GM12878 (cell line): ENCODE measurements around the gene SPANXN4. TPM values are rescaled to one million over a fixed set of nuclear protein-coding genes. Genes with fewer than 3 reads are reported as not detected.

Source experiments
- ATAC-seq: fragments of 200-7000 bp; cut with Tn5 transposase; 3 replicates; pipeline ENCODE4 v1.9.1; 2020; ENCODE audit warnings: mild to moderate bottlenecking, moderate library complexity
- BruUV-seq: library from RNA; stranded (reverse); fragments of 400-500 nt; replicated peaks from 2 replicates; lab custom pipeline; 2021; lab: Mats Ljungman, UMichigan
- CTCF ChIA-PET: fragments of 300-600 bp; sonication (Branson Sonifier 250); formaldehyde crosslinking; extraction: SDS; loops from one replicate; lab custom pipeline; 2021; ENCODE audit warnings: inconsistent platforms; lab: Yijun Ruan, JAX
- POLR2A ChIA-PET: fragments of 350-600 bp; formaldehyde crosslinking; extraction: SDS; loops from one replicate; lab custom pipeline; 2021; ENCODE audit warnings: inconsistent platforms; lab: Charles Lee
- RAD21 ChIA-PET: fragments of 300-600 bp; sonication (Branson Sonifier 250); formaldehyde crosslinking; loops from one replicate; lab custom pipeline; 2023; ENCODE audit warnings: antibody characterized with exemption; ENCODE audit not compliant: unreplicated experiment; lab: Charles Lee
- SMC1A ChIA-PET: fragments of 300-600 bp; sonication (Branson Sonifier 250); formaldehyde crosslinking; loops from one replicate; lab custom pipeline; 2023; ENCODE audit not compliant: unreplicated experiment, uncharacterized antibody; lab: Charles Lee
- DNase-seq: peaks from one replicate; pipeline ENCODE4 v3.0.0-alpha.2; 2011; ENCODE audit warnings: low read depth, low spot score
- FAIRE-seq: peaks from 3 replicates; lab custom pipeline; 2011; peaks lifted over from hg19 to GRCh38; lab: Jason Lieb, UNC
- H2AFZ ChIP-seq: 2 replicates; pipeline ENCODE4 v1.6.0; 2011; ENCODE audit warnings: low read depth, low read length, control low read depth; ENCODE audit not compliant: control insufficient read depth
- H3K27ac ChIP-seq: 2 replicates; pipeline ENCODE4 v1.5.1; 2011; ENCODE audit warnings: control low read depth; ENCODE audit not compliant: control insufficient read depth, insufficient read depth
- H3K27me3 ChIP-seq, 2 experiments: replicated peaks in 1 of 2; 2 replicates each; pipeline versions ENCODE4 v1.6.0 to v1.6.1; 2011; ENCODE audit warnings: low read length in 1 of 2; ENCODE audit not compliant: control insufficient read depth in 2 of 2, insufficient read depth in 2 of 2
- H3K36me3 ChIP-seq, 2 experiments: 2 replicates each; pipeline ENCODE4 v1.5.1; 2011; ENCODE audit warnings: low read length in 1 of 2; ENCODE audit not compliant: control insufficient read depth in 2 of 2, insufficient read depth in 2 of 2
- H3K4me1 ChIP-seq: 2 replicates; pipeline ENCODE4 v1.6.1; 2011; ENCODE audit warnings: mild to moderate bottlenecking, low read length, moderate library complexity, mixed read lengths; ENCODE audit not compliant: control insufficient read depth, insufficient read depth
- H3K4me2 ChIP-seq: 2 replicates; pipeline ENCODE4 v1.6.0; 2011; ENCODE audit warnings: control low read depth; ENCODE audit not compliant: control insufficient read depth, insufficient read depth
- H3K4me3 ChIP-seq: fragments of 200-600 bp; sonication (generic); 2 replicates; pipeline ENCODE4 v1.5.1; 2016
- H3K79me2 ChIP-seq: 2 replicates; pipeline ENCODE4 v1.6.0; 2011; ENCODE audit warnings: low read length; ENCODE audit not compliant: control insufficient read depth, insufficient read depth
- H3K9ac ChIP-seq: 2 replicates; pipeline ENCODE4 v1.8.0; 2011; ENCODE audit warnings: low read length, control low read depth, mixed read lengths; ENCODE audit not compliant: control insufficient read depth, insufficient read depth
- H3K9me3 ChIP-seq: replicated peaks from 3 replicates; pipeline ENCODE4 v1.5.1; 2011; ENCODE audit warnings: mild to moderate bottlenecking, low read length; ENCODE audit not compliant: control insufficient read depth, insufficient read depth
- H4K20me1 ChIP-seq: 2 replicates; pipeline ENCODE4 v1.6.0; 2011; ENCODE audit not compliant: control insufficient read depth, insufficient read depth
- CHD1 ChIP-seq: IDR thresholded peaks from 2 replicates; pipeline ENCODE4 v1.6.1; 2012; ENCODE audit warnings: low read depth, low read length, improper control_type of control experiment
- CREB1 ChIP-seq: IDR thresholded peaks from 2 replicates; pipeline ENCODE4 v1.6.1; 2012; ENCODE audit warnings: low read depth, mild to moderate bottlenecking, inconsistent platforms
- HDAC6 ChIP-seq: fragments of 200-600 bp; sonication (generic); IDR thresholded peaks from one replicate; pipeline ENCODE4 v1.8.0; 2017; ENCODE audit warnings: antibody characterized with exemption; ENCODE audit not compliant: unreplicated experiment
- KAT2A ChIP-seq: conservative IDR thresholded peaks from 2 replicates; pipeline ENCODE4 v1.6.1; 2011; ENCODE audit warnings: low read depth, low read length; ENCODE audit not compliant: control insufficient read depth
- PAX8 ChIP-seq: fragments of 450-650 bp; IDR thresholded peaks from 2 replicates; pipeline ENCODE4 v1.6.1; 2017; ENCODE audit warnings: mild to moderate bottlenecking, moderate library complexity
- POLR2AphosphoS5 ChIP-seq: IDR thresholded peaks from 2 replicates; pipeline ENCODE4 v1.6.1; 2011; ENCODE audit warnings: mild to moderate bottlenecking, low read length, inconsistent platforms
- ZNF622 ChIP-seq: fragments of 450-650 bp; IDR thresholded peaks from 2 replicates; pipeline ENCODE4 v1.6.1; 2017; ENCODE audit warnings: mild to moderate bottlenecking, inconsistent platforms
- WGBS: methylation state at CpG from one replicate; pipeline ENCODE4 v1.1.6; 2016; ENCODE audit warnings: low lambda C conversion rate; ENCODE audit not compliant: insufficient replicate concordance, insufficient coverage; ENCODE audit errors: missing lambda C conversion rate; 5-methylcytosine and 5-hydroxymethylcytosine counted together
- in situ Hi-C: fragments of 300-500 bp; cut with MboI; formaldehyde crosslinking; loops from 9 replicates; pipeline ENCODE4 v1.14.3; 2018; ENCODE audit warnings: mixed read lengths
- intact Hi-C: fragments of 100-400 bp; cut with micrococcal nuclease; formaldehyde crosslinking; loops from one replicate; pipeline ENCODE4 v1.14.2; 2022; ENCODE audit not compliant: unreplicated experiment
- polyA plus RNA-seq, 11 experiments: library from polyadenylated mRNA; depleted of rRNA in 4 of 11; unstranded in 6 of 11; stranded (reverse) in 5 of 11; fragments of >200 nt; fragmentation: Nextera tagmentation in 4 of 11; fragmentation: Illumina TruSeq in 1 of 11; extraction: Ambion mirVana in 4 of 11; extraction: Trizol in 1 of 11; gene quantifications; 1 replicate in 1 of 11; 2 replicates in 10 of 11; pipeline versions ENCODE4 v1.2.1 to v1.2.3, GENCODE V29; 2011 to 2016; ENCODE audit warnings: inconsistent platforms in 2 of 11, missing spikeins in 2 of 11, low read depth in 1 of 11
- total RNA-seq, 4 experiments: library from RNA; depleted of rRNA in 3 of 4; stranded (reverse); fragments of >200 nt in 3 of 4; fragmentation: Illumina TruSeq in 1 of 4; extraction: Trizol in 1 of 4; gene quantifications; 2 replicates each; pipeline versions ENCODE4 v1.2.1 to v1.2.3, GENCODE V29; 2013 to 2021
- TF ChIP-seq, protein P1 (sequence below): fragments of 450-650 bp; conservative IDR thresholded peaks from 2 replicates; pipeline ENCODE4 v1.6.1; 2017; ENCODE audit warnings: mild to moderate bottlenecking, moderate library complexity

Gene SPANXN4
- total and polyA plus RNA-seq, 10 of the 15 experiments (the other 5 are each of a cell fraction or from before 2014, with no cell fraction given): not detected

GRCh38 chrX:143082537-143082936, 56.8 kb downstream of the SPANXN4 start:
- CTCF ChIA-PET: no interaction called here
- RAD21 ChIA-PET: no interaction called here
- Histone ChIP-seq H3K9me3 (peaks cover 2% of the 10 kb centered on the region; the same call in 1 of the 3 replicates), H3K79me2 (no peaks in the 10 kb centered on the region), H3K9ac (no peak overlapping the region), H3K4me3 (no peak overlapping the region), H3K4me2 (0 out of 2 replicates have a peak overlapping the region, but pooled peaks have one; percentile 2), H3K27ac (no peak overlapping the region), H2AFZ (no peak overlapping the region), H4K20me1 (no peaks in the 10 kb centered on the region), H3K27me3 (no peaks in the 10 kb centered on the region), H3K36me3 (no peaks in the 10 kb centered on the region), H3K4me1 (no peaks in the 10 kb centered on the region)
- POLR2A ChIA-PET: no interaction called here
- intact Hi-C loops: no loop called here
- TF ChIP-seq CREB1 (no peak), CHD1 (no peak), KAT2A (no peak), PAX8 (no peak), POLR2AphosphoS5 (no peak), ZNF622 (no peak), HDAC6 (no peak)
- TF ChIP-seq, protein P1, sequence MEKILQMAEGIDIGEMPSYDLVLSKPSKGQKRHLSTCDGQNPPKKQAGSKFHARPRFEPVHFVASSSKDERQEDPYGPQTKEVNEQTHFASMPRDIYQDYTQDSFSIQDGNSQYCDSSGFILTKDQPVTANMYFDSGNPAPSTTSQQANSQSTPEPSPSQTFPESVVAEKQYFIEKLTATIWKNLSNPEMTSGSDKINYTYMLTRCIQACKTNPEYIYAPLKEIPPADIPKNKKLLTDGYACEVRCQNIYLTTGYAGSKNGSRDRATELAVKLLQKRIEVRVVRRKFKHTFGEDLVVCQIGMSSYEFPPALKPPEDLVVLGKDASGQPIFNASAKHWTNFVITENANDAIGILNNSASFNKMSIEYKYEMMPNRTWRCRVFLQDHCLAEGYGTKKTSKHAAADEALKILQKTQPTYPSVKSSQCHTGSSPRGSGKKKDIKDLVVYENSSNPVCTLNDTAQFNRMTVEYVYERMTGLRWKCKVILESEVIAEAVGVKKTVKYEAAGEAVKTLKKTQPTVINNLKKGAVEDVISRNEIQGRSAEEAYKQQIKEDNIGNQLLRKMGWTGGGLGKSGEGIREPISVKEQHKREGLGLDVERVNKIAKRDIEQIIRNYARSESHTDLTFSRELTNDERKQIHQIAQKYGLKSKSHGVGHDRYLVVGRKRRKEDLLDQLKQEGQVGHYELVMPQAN: no peak
- in situ Hi-C loops: no loop called here
- peak; percentile 77 for ATAC-seq
- FAIRE-seq: no peak
- WGBS: 64% methylated on average over 2 of the region's 2 CpGs
- SMC1A ChIA-PET: no interaction called here
- no peak for DNase-seq
- no TSS peak for BruUV-seq
